WTC11 (cell line): Measurements from ENCODE around the gene ARHGAP22. TPM values are rescaled to one million over a fixed set of nuclear protein-coding genes. Genes with fewer than 3 reads are reported as not detected.

Source experiments
- ATAC-seq: fragments of 200-7000 bp; cut with Tn5 transposase; 2 replicates; pipeline ENCODE4 v1.10.0; 2021; ENCODE audit warnings: mild to moderate bottlenecking, moderate library complexity
- CTCF ChIA-PET: fragments of 300-600 bp; sonication (Branson Sonifier 250); formaldehyde crosslinking; loops from one replicate; lab custom pipeline; 2021; ENCODE audit warnings: antibody characterized with exemption; lab: Charles Lee
- POLR2A ChIA-PET: fragments of 350-600 bp; sonication (Branson Sonifier 250); formaldehyde crosslinking; loops from one replicate; lab custom pipeline; 2021; ENCODE audit warnings: antibody characterized with exemption; lab: Charles Lee
- DNase-seq: peaks from one replicate; pipeline ENCODE4 v3.0.0; 2021; ENCODE audit warnings: low spot score
- H3K27ac Mint-ChIP-seq: 2 replicates; pipeline ENCODE4 v1.8.0; 2021; ENCODE audit warnings: mixed read lengths
- H3K27me3 Mint-ChIP-seq: 2 replicates; pipeline ENCODE4 v1.8.0; 2021; ENCODE audit warnings: low read depth, mild to moderate bottlenecking, moderate library complexity, mixed read lengths
- H3K36me3 Mint-ChIP-seq: 2 replicates; pipeline ENCODE4 v1.8.0; 2021; ENCODE audit warnings: mixed read lengths
- H3K4me1 Mint-ChIP-seq: 2 replicates; pipeline ENCODE4 v1.8.0; 2022; ENCODE audit warnings: mixed read lengths
- H3K4me3 Mint-ChIP-seq: 2 replicates; pipeline ENCODE4 v1.8.0; 2021; ENCODE audit warnings: mild to moderate bottlenecking, moderate library complexity, mixed read lengths
- H3K9me3 Mint-ChIP-seq: 2 replicates; pipeline ENCODE4 v1.8.0; 2021; ENCODE audit warnings: mixed read lengths
- AFF4 ChIP-seq: sonication (generic); formaldehyde crosslinking; IDR thresholded peaks from 2 replicates; pipeline ENCODE4 v1.8.1; 2023; ENCODE audit warnings: mild to moderate bottlenecking, missing genetic modification reagents, borderline replicate concordance
- ATF1 ChIP-seq: sonication (generic); formaldehyde crosslinking; IDR thresholded peaks from 2 replicates; pipeline ENCODE4 v1.8.1; 2023; ENCODE audit warnings: mild to moderate bottlenecking, moderate library complexity, missing genetic modification reagents
- ATF2 ChIP-seq: sonication (generic); formaldehyde crosslinking; IDR thresholded peaks from 2 replicates; pipeline ENCODE4 v1.8.1; 2022; ENCODE audit warnings: low read depth, missing genetic modification reagents, borderline replicate concordance
- CBFB ChIP-seq: sonication (generic); formaldehyde crosslinking; IDR thresholded peaks from 2 replicates; pipeline ENCODE4 v1.8.1; 2022; ENCODE audit warnings: mild to moderate bottlenecking, low read depth, missing genetic modification reagents
- ESRRA ChIP-seq: sonication (generic); formaldehyde crosslinking; IDR thresholded peaks from 2 replicates; pipeline ENCODE4 v1.8.1; 2022; ENCODE audit warnings: mild to moderate bottlenecking, missing genetic modification reagents, borderline replicate concordance
- JAZF1 ChIP-seq: fragments of 250-450 bp; sonication (Bioruptor Pico); IDR thresholded peaks from 2 replicates; pipeline ENCODE4 v1.9.0; 2021; ENCODE audit warnings: moderate library complexity, mild to moderate bottlenecking, inconsistent platforms
- KAT7 ChIP-seq: sonication (generic); formaldehyde crosslinking; IDR thresholded peaks from 2 replicates; pipeline ENCODE4 v1.8.1; 2023; ENCODE audit warnings: missing genetic modification reagents, mild to moderate bottlenecking, borderline replicate concordance
- NFYB ChIP-seq: sonication (generic); formaldehyde crosslinking; conservative IDR thresholded peaks from 2 replicates; pipeline ENCODE4 v1.8.0; 2022; ENCODE audit warnings: low read depth, missing genetic modification reagents
- NR3C1 ChIP-seq: sonication (generic); formaldehyde crosslinking; conservative IDR thresholded peaks from 2 replicates; pipeline ENCODE4 v1.8.1; 2023; ENCODE audit warnings: low read depth, mild to moderate bottlenecking, missing genetic modification reagents
- SMAD4 ChIP-seq: sonication (generic); formaldehyde crosslinking; IDR thresholded peaks from 2 replicates; pipeline ENCODE4 v1.8.0; 2022; ENCODE audit warnings: mild to moderate bottlenecking, missing genetic modification reagents
- USF1 ChIP-seq: sonication (generic); formaldehyde crosslinking; IDR thresholded peaks from 2 replicates; pipeline ENCODE4 v1.8.0; 2022; ENCODE audit warnings: mild to moderate bottlenecking, missing genetic modification reagents
- ZNF263 ChIP-seq: sonication (generic); formaldehyde crosslinking; IDR thresholded peaks from 2 replicates; pipeline ENCODE4 v1.8.1; 2022; ENCODE audit warnings: low read depth, mild to moderate bottlenecking, moderate library complexity, missing genetic modification reagents
- ZNF671 ChIP-seq: fragments of 250-450 bp; sonication (Bioruptor Pico); IDR thresholded peaks from 2 replicates; pipeline ENCODE4 v1.8.0; 2021; ENCODE audit warnings: mild to moderate bottlenecking
- ZSCAN18 ChIP-seq: fragments of 250-450 bp; sonication (Bioruptor Pico); IDR thresholded peaks from 2 replicates; pipeline ENCODE4 v2.1.2; 2022; ENCODE audit warnings: mild to moderate bottlenecking, moderate library complexity
- total RNA-seq: library from RNA; stranded (reverse); gene quantifications from 3 replicates; pipeline ENCODE4 v1.2.3, GENCODE V29; 2021
- TF ChIP-seq, protein P1 (sequence below): fragments of 250-450 bp; sonication (Bioruptor Pico); IDR thresholded peaks from 2 replicates; pipeline ENCODE4 v1.9.0; 2021; ENCODE audit warnings: mild to moderate bottlenecking, borderline replicate concordance
- TF ChIP-seq, protein P2 (sequence below): sonication (generic); formaldehyde crosslinking; IDR thresholded peaks from 2 replicates; pipeline ENCODE4 v1.8.1; 2022; ENCODE audit warnings: mild to moderate bottlenecking, missing genetic modification reagents, moderate library complexity, borderline replicate concordance
- TF ChIP-seq, protein P3 (sequence below): sonication (generic); formaldehyde crosslinking; IDR thresholded peaks from 2 replicates; pipeline ENCODE4 v1.8.1; 2023; ENCODE audit warnings: mild to moderate bottlenecking, missing genetic modification reagents, moderate library complexity

Gene ARHGAP22
- total RNA-seq, 1 experiment from 2014 or later: 8.6 TPM

GRCh38 chr10:48400850-48401220, 204.0 kb downstream of the ARHGAP22 start:
- TF ChIP-seq AFF4 (no peak), USF1 (CRISPR knock-in tag) (no peak), ZSCAN18 (no peak), CBFB (CRISPR knock-in tag) (no peak), NR3C1 (CRISPR knock-in tag) (no peak), ZNF263 (CRISPR knock-in tag) (no peak), ZNF671 (CRISPR knock-in tag) (no peak), KAT7 (no peak), NFYB (no peak), ATF1 (CRISPR knock-in tag) (no peak), ESRRA (no peak), ATF2 (CRISPR knock-in tag) (no peak), SMAD4 (CRISPR knock-in tag) (no peak), JAZF1 (CRISPR knock-in tag) (no peak)
- TF ChIP-seq, protein P1, sequence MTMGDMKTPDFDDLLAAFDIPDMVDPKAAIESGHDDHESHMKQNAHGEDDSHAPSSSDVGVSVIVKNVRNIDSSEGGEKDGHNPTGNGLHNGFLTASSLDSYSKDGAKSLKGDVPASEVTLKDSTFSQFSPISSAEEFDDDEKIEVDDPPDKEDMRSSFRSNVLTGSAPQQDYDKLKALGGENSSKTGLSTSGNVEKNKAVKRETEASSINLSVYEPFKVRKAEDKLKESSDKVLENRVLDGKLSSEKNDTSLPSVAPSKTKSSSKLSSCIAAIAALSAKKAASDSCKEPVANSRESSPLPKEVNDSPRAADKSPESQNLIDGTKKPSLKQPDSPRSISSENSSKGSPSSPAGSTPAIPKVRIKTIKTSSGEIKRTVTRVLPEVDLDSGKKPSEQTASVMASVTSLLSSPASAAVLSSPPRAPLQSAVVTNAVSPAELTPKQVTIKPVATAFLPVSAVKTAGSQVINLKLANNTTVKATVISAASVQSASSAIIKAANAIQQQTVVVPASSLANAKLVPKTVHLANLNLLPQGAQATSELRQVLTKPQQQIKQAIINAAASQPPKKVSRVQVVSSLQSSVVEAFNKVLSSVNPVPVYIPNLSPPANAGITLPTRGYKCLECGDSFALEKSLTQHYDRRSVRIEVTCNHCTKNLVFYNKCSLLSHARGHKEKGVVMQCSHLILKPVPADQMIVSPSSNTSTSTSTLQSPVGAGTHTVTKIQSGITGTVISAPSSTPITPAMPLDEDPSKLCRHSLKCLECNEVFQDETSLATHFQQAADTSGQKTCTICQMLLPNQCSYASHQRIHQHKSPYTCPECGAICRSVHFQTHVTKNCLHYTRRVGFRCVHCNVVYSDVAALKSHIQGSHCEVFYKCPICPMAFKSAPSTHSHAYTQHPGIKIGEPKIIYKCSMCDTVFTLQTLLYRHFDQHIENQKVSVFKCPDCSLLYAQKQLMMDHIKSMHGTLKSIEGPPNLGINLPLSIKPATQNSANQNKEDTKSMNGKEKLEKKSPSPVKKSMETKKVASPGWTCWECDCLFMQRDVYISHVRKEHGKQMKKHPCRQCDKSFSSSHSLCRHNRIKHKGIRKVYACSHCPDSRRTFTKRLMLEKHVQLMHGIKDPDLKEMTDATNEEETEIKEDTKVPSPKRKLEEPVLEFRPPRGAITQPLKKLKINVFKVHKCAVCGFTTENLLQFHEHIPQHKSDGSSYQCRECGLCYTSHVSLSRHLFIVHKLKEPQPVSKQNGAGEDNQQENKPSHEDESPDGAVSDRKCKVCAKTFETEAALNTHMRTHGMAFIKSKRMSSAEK (CRISPR knock-in tag): no peak
- TF ChIP-seq, protein P2, sequence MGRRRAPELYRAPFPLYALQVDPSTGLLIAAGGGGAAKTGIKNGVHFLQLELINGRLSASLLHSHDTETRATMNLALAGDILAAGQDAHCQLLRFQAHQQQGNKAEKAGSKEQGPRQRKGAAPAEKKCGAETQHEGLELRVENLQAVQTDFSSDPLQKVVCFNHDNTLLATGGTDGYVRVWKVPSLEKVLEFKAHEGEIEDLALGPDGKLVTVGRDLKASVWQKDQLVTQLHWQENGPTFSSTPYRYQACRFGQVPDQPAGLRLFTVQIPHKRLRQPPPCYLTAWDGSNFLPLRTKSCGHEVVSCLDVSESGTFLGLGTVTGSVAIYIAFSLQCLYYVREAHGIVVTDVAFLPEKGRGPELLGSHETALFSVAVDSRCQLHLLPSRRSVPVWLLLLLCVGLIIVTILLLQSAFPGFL (CRISPR knock-in tag): no peak
- TF ChIP-seq, protein P3, sequence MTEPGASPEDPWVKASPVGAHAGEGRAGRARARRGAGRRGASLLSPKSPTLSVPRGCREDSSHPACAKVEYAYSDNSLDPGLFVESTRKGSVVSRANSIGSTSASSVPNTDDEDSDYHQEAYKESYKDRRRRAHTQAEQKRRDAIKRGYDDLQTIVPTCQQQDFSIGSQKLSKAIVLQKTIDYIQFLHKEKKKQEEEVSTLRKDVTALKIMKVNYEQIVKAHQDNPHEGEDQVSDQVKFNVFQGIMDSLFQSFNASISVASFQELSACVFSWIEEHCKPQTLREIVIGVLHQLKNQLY (CRISPR knock-in tag): no peak
- Mint-ChIP-seq H3K9me3 (no peaks in the 10 kb centered on the region), H3K27me3 (no peaks in the 10 kb centered on the region), H3K27ac (peak overlapping the region; percentile 81; the same call in 1 of the 2 replicates), H3K36me3 (peaks cover 2% of the 10 kb centered on the region; the same call in 1 of the 2 replicates), H3K4me3 (no peak overlapping the region), H3K4me1 (peaks cover 34% of the 10 kb centered on the region)
- DNase-seq (no peak), ATAC-seq (no peak)
- ChIA-PET POLR2A (no interaction called here), CTCF (no interaction called here)
